Kidney epithelial cell (primary cell): ENCODE measurements around the gene MYO1D. TPM values are rescaled to one million over a fixed set of nuclear protein-coding genes. Genes with fewer than 3 reads are reported as not detected.

ENCODE experiments used
- DNase-seq: peaks from one replicate; pipeline ENCODE4 v3.0.0-alpha.2; 2010; ENCODE audit warnings: low read depth
- H3K27me3 ChIP-seq: 2 replicates; pipeline ENCODE4 v1.6.0; 2011; ENCODE audit warnings: low read length; ENCODE audit not compliant: control insufficient read depth, insufficient read depth
- H3K36me3 ChIP-seq: 2 replicates; pipeline ENCODE4 v1.5.1; 2011; ENCODE audit warnings: low read length; ENCODE audit not compliant: control insufficient read depth, insufficient read depth
- H3K4me3 ChIP-seq: 2 replicates; pipeline ENCODE4 v1.5.1; 2011; ENCODE audit warnings: low read depth, mild to moderate bottlenecking, control low read depth, low read length
- CTCF ChIP-seq: IDR thresholded peaks from 2 replicates; pipeline ENCODE4 v1.5.1; 2011; ENCODE audit warnings: mild to moderate bottlenecking, moderate library complexity, low read length, control low read depth, inconsistent platforms; ENCODE audit not compliant: insufficient read depth, poor library complexity, severe bottlenecking
- total RNA-seq: library from RNA; depleted of rRNA; stranded (reverse); fragments of >200 nt; gene quantifications from 2 replicates; pipeline ENCODE4 v1.2.3, GENCODE V29; 2015

Gene MYO1D
- total RNA-seq, 1 donor from 2014 or later = 95.5 TPM

- H3K4me3 ChIP-seq = no peak overlapping the region
- no peak for DNase-seq
- TF ChIP-seq CTCF = no peak
These were observed 327.4 kb downstream of the MYO1D start for GRCh38 chr17:32549559-32549958.

GRCh38 chr17:32546031-32546444 lies 330.9 kb downstream of the MYO1D start:
- no peak for TF ChIP-seq CTCF
- DNase-seq = no peak
- Histone ChIP-seq H3K27me3 (no peaks in the 10 kb centered on the region), H3K4me3 (no peak overlapping the region), H3K36me3 (no peaks in the 10 kb centered on the region)

More at GRCh38 chr17:32549559-32549958, 327.4 kb downstream of the MYO1D start:
- Histone ChIP-seq H3K36me3 (no peaks in the 10 kb centered on the region), H3K27me3 (no peaks in the 10 kb centered on the region)

- no peak overlapping the region for H3K4me3 ChIP-seq
- DNase-seq = no peak
- no peaks in the 10 kb centered on the region for H3K36me3 ChIP-seq
- H3K27me3 ChIP-seq = no peaks in the 10 kb centered on the region
- TF ChIP-seq CTCF = no peak
These were observed 334.7 kb downstream of the MYO1D start for GRCh38 chr17:32542186-32542585.

GRCh38 chr17:32541640-32542039 lies 335.3 kb downstream of the MYO1D start:
- Histone ChIP-seq H3K36me3 (no peaks in the 10 kb centered on the region), H3K4me3 (no peak overlapping the region), H3K27me3 (no peaks in the 10 kb centered on the region)
- no peak for DNase-seq
- no peak for TF ChIP-seq CTCF

GRCh38 chr17:32536736-32537643 lies 339.9 kb downstream of the MYO1D start:
- no peak for TF ChIP-seq CTCF
- H3K27me3 ChIP-seq = no peaks in the 10 kb centered on the region
- no peak for DNase-seq
- H3K4me3 ChIP-seq = no peak overlapping the region
- H3K36me3 ChIP-seq = no peaks in the 10 kb centered on the region
